22Rv1 (cell line): ENCODE data around the gene RAF1.

Experiments
- ZFX ChIP-seq: fragments of 450-650 bp; IDR thresholded peaks from 2 replicates; pipeline ENCODE4 v1.6.1; 2017; ENCODE audit warnings: antibody characterized with exemption, borderline replicate concordance
- TF ChIP-seq, protein P1 (sequence below): fragments of 450-650 bp; IDR thresholded peaks from 2 replicates; pipeline ENCODE4 v1.5.1; 2017; ENCODE audit warnings: mild to moderate bottlenecking

DNA sequence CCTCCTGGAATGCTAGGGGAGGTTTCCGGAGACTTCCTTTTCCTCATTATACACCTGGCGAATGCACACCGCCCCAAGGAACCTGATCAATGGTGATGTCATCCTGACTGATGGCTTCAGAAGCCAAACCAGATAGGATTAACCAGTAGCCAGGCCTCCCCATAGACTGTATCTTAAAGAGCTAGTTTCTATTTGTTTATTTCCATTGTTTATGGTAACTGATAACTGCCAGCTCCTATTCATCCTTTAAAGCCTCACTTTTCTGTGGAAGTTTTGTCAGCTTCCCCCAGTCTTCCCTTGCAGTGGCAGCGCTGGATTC lies 118.5 kb downstream of the RAF1 start, which contains the start of gene MKRN2OS:
- TF ChIP-seq, protein P1, sequence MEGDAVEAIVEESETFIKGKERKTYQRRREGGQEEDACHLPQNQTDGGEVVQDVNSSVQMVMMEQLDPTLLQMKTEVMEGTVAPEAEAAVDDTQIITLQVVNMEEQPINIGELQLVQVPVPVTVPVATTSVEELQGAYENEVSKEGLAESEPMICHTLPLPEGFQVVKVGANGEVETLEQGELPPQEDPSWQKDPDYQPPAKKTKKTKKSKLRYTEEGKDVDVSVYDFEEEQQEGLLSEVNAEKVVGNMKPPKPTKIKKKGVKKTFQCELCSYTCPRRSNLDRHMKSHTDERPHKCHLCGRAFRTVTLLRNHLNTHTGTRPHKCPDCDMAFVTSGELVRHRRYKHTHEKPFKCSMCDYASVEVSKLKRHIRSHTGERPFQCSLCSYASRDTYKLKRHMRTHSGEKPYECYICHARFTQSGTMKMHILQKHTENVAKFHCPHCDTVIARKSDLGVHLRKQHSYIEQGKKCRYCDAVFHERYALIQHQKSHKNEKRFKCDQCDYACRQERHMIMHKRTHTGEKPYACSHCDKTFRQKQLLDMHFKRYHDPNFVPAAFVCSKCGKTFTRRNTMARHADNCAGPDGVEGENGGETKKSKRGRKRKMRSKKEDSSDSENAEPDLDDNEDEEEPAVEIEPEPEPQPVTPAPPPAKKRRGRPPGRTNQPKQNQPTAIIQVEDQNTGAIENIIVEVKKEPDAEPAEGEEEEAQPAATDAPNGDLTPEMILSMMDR, result no peak
- TF ChIP-seq ZFX, result no peak
